Astrocyte (in vitro differentiated cells and primary cell): ENCODE measurements around the gene BMPR1B. TPM values are rescaled to one million over a fixed set of nuclear protein-coding genes. Genes with fewer than 3 reads are reported as not detected.

Source experiments
- DNase-seq: peaks from one replicate; pipeline ENCODE4 v3.0.0-alpha.2; 2010; ENCODE audit warnings: low read depth
- FAIRE-seq: peaks from 2 replicates; lab custom pipeline; 2011; peaks lifted over from hg19 to GRCh38; lab: Jason Lieb, UNC
- H2AFZ ChIP-seq: 2 replicates; pipeline ENCODE4 v1.6.0; 2012; ENCODE audit warnings: low read depth, low read length, inconsistent platforms
- H3K27ac ChIP-seq: 2 replicates; pipeline ENCODE4 v1.5.1; 2011; ENCODE audit warnings: low read depth, low read length, inconsistent platforms
- H3K27me3 ChIP-seq: 2 replicates; pipeline ENCODE4 v1.6.0; 2011; ENCODE audit warnings: low read length, inconsistent platforms; ENCODE audit not compliant: insufficient read depth
- H3K36me3 ChIP-seq: 2 replicates; pipeline ENCODE4 v1.5.1; 2011; ENCODE audit warnings: low read length, inconsistent platforms; ENCODE audit not compliant: insufficient read depth
- H3K4me1 ChIP-seq: 2 replicates; pipeline ENCODE4 v1.5.1; 2011; ENCODE audit warnings: low read length, inconsistent platforms; ENCODE audit not compliant: insufficient read depth
- H3K4me2 ChIP-seq: 2 replicates; pipeline ENCODE4 v1.6.0; 2012; ENCODE audit warnings: low read length, inconsistent platforms
- H3K4me3 ChIP-seq: 2 replicates; pipeline ENCODE4 v1.5.1; 2011; ENCODE audit warnings: low read depth, mild to moderate bottlenecking, low read length, inconsistent platforms; ENCODE audit not compliant: insufficient read depth
- H3K79me2 ChIP-seq: 2 replicates; pipeline ENCODE4 v1.6.0; 2012; ENCODE audit warnings: mild to moderate bottlenecking, low read length, inconsistent platforms; ENCODE audit not compliant: insufficient read depth
- H3K9ac ChIP-seq: 2 replicates; pipeline ENCODE4 v1.6.0; 2012; ENCODE audit warnings: mild to moderate bottlenecking, low read length, inconsistent platforms
- H3K9me3 ChIP-seq: 2 replicates; pipeline ENCODE4 v1.5.1; 2012; ENCODE audit warnings: low read depth, mild to moderate bottlenecking, low read length, inconsistent platforms; ENCODE audit not compliant: insufficient read depth
- H4K20me1 ChIP-seq: 2 replicates; pipeline ENCODE4 v1.6.0; 2012; ENCODE audit warnings: low read length, inconsistent platforms; ENCODE audit not compliant: insufficient read depth
- H3K27ac Mint-ChIP-seq: one replicate; pipeline ENCODE4 v1.8.0; 2021; ENCODE audit warnings: mild to moderate bottlenecking, mixed read lengths; ENCODE audit not compliant: unreplicated experiment
- H3K27me3 Mint-ChIP-seq: one replicate; pipeline ENCODE4 v1.8.0; 2021; ENCODE audit warnings: low read depth, mixed read lengths; ENCODE audit not compliant: unreplicated experiment
- H3K36me3 Mint-ChIP-seq: one replicate; pipeline ENCODE4 v1.8.0; 2021; ENCODE audit warnings: low read depth, mixed read lengths; ENCODE audit not compliant: unreplicated experiment
- H3K4me1 Mint-ChIP-seq: one replicate; pipeline ENCODE4 v1.8.0; 2021; ENCODE audit warnings: low read depth, mixed read lengths; ENCODE audit not compliant: unreplicated experiment
- H3K4me3 Mint-ChIP-seq: one replicate; pipeline ENCODE4 v1.8.0; 2021; ENCODE audit warnings: mild to moderate bottlenecking, moderate library complexity, mixed read lengths; ENCODE audit not compliant: unreplicated experiment
- H3K9me3 Mint-ChIP-seq: one replicate; pipeline ENCODE4 v1.8.0; 2021; ENCODE audit warnings: mild to moderate bottlenecking, mixed read lengths; ENCODE audit not compliant: unreplicated experiment
- CTCF ChIP-seq: IDR thresholded peaks from 2 replicates; pipeline ENCODE4 v1.5.1; 2011; ENCODE audit warnings: low read depth, mild to moderate bottlenecking, inconsistent platforms, low read length, moderate library complexity; ENCODE audit not compliant: insufficient read depth
- EZH2 ChIP-seq: IDR thresholded peaks from 2 replicates; pipeline ENCODE4 v1.6.1; 2012; ENCODE audit warnings: mild to moderate bottlenecking, low read length, inconsistent platforms; ENCODE audit not compliant: insufficient read depth
- total RNA-seq: library from RNA; stranded (reverse); gene quantifications from 2 replicates; pipeline ENCODE4 v1.2.1, GENCODE V29; 2021

The BMPR1B gene
- total RNA-seq, 1 donor from 2014 or later: 14.1 TPM

GRCh38 chr4:94979621-94980020 is 221.9 kb downstream of the BMPR1B start:
- Mint-ChIP-seq H3K27me3 (no peaks in the 10 kb centered on the region), H3K27ac (no peak overlapping the region), H3K9me3 (no peaks in the 10 kb centered on the region), H3K36me3 (no peaks in the 10 kb centered on the region), H3K4me3 (no peak overlapping the region), H3K4me1 (peaks cover 14% of the 10 kb centered on the region)
- no peak overlapping the region for H3K27ac ChIP-seq
- no peak overlapping the region for H2AFZ ChIP-seq
- FAIRE-seq (no peak), DNase-seq (no peak)
- H3K4me2 ChIP-seq: no peak overlapping the region
- H4K20me1 ChIP-seq: no peaks in the 10 kb centered on the region
- no peak overlapping the region for H3K9ac ChIP-seq
- H3K79me2 ChIP-seq: no peaks in the 10 kb centered on the region
- H3K4me3 ChIP-seq: no peak overlapping the region
- peaks cover 26% of the 10 kb centered on the region for H3K4me1 ChIP-seq
- no peak for TF ChIP-seq CTCF
- TF ChIP-seq EZH2: no peak
- no peaks in the 10 kb centered on the region for H3K27me3 ChIP-seq
- no peaks in the 10 kb centered on the region for H3K36me3 ChIP-seq
- H3K9me3 ChIP-seq: no peaks in the 10 kb centered on the region

- peaks cover 11% of the 10 kb centered on the region for H3K4me1 Mint-ChIP-seq
- no peaks in the 10 kb centered on the region for H4K20me1 ChIP-seq
- no peaks in the 10 kb centered on the region for H3K79me2 ChIP-seq
- no peaks in the 10 kb centered on the region for H3K9me3 ChIP-seq
- no peaks in the 10 kb centered on the region for H3K27me3 ChIP-seq
- no peak overlapping the region for H3K27ac Mint-ChIP-seq
- peak overlapping the region; percentile 70 for H2AFZ ChIP-seq
- H3K27me3 Mint-ChIP-seq: no peaks in the 10 kb centered on the region
- no peak overlapping the region for H3K27ac ChIP-seq
- H3K36me3 ChIP-seq: no peaks in the 10 kb centered on the region
- TF ChIP-seq EZH2 (no peak), CTCF (no peak)
- peaks cover 10% of the 10 kb centered on the region for H3K4me1 ChIP-seq
- peak overlapping the region; percentile 38 for H3K4me3 ChIP-seq
- peak overlapping the region; percentile 13 for H3K9ac ChIP-seq
- peak; percentile 61 for DNase-seq
- no peaks in the 10 kb centered on the region for H3K36me3 Mint-ChIP-seq
- H3K4me2 ChIP-seq: peak overlapping the region; percentile 80
- no peaks in the 10 kb centered on the region for H3K9me3 Mint-ChIP-seq
- no peak for FAIRE-seq
- H3K4me3 Mint-ChIP-seq: no peak overlapping the region
These were observed 238.1 kb downstream of the BMPR1B start for GRCh38 chr4:94995684-94996394.

- no peak overlapping the region for H3K4me3 Mint-ChIP-seq
- Histone ChIP-seq H3K4me3 (no peak overlapping the region), H3K4me2 (no peak overlapping the region), H3K4me1 (peaks cover 10% of the 10 kb centered on the region), H2AFZ (no peak overlapping the region), H3K36me3 (no peaks in the 10 kb centered on the region), H3K27me3 (no peaks in the 10 kb centered on the region), H3K27ac (no peak overlapping the region), H3K79me2 (no peaks in the 10 kb centered on the region), H3K9ac (no peak overlapping the region), H4K20me1 (no peaks in the 10 kb centered on the region), H3K9me3 (no peaks in the 10 kb centered on the region)
- no peaks in the 10 kb centered on the region for H3K27me3 Mint-ChIP-seq
- no peak for TF ChIP-seq EZH2
- TF ChIP-seq CTCF: no peak
- no peaks in the 10 kb centered on the region for H3K36me3 Mint-ChIP-seq
- no peak for FAIRE-seq
- H3K9me3 Mint-ChIP-seq: no peaks in the 10 kb centered on the region
- no peak overlapping the region for H3K27ac Mint-ChIP-seq
- no peak for DNase-seq
- H3K4me1 Mint-ChIP-seq: peaks cover 7% of the 10 kb centered on the region
These were observed 242.4 kb downstream of the BMPR1B start for GRCh38 chr4:95000076-95000648.
